Measurements from ENCODE around the gene FANCG.

Gene FANCG

GRCh38 chr9:35091536-35091935 is 11.8 kb upstream of the FANCG start:
- Histone ChIP-seq H3K27ac (ENCODE audit: poor library complexity, severe bottlenecking) (no peak overlapping the region), H3K4me1 (ENCODE audit: insufficient read depth, poor library complexity, severe bottlenecking) (no peaks in the 10 kb centered on the region), H3K9me3 (ENCODE audit: severe bottlenecking) (no peaks in the 10 kb centered on the region), H3K36me3 (ENCODE audit: low read depth) (peaks cover 68% of the 10 kb centered on the region), H3K4me3 (ENCODE audit: severe bottlenecking) (no peak overlapping the region), H3K27me3 (ENCODE audit: insufficient read depth, poor library complexity, severe bottlenecking) (no peaks in the 10 kb centered on the region)
- ATAC-seq (ENCODE audit: low read depth) (no peak), DNase-seq (ENCODE audit: low spot score) (no peak)
- no peak for TF ChIP-seq CTCF (IDR thresholded peaks at IDR 0.05; ENCODE audit: poor library complexity, severe bottlenecking)

- ATAC-seq (ENCODE audit: low read depth) (no peak), DNase-seq (ENCODE audit: low spot score) (no peak)
- Histone ChIP-seq H3K27me3 (ENCODE audit: insufficient read depth, poor library complexity, severe bottlenecking) (no peaks in the 10 kb centered on the region), H3K9me3 (ENCODE audit: severe bottlenecking) (no peaks in the 10 kb centered on the region), H3K27ac (ENCODE audit: poor library complexity, severe bottlenecking) (no peak overlapping the region), H3K4me1 (ENCODE audit: insufficient read depth, poor library complexity, severe bottlenecking) (no peaks in the 10 kb centered on the region), H3K4me3 (ENCODE audit: severe bottlenecking) (no peak overlapping the region), H3K36me3 (ENCODE audit: low read depth) (peaks cover 61% of the 10 kb centered on the region)
- no peak for TF ChIP-seq CTCF (IDR thresholded peaks at IDR 0.05; ENCODE audit: poor library complexity, severe bottlenecking)
Measured at GRCh38 chr9:35089434-35089833, 9.7 kb upstream of the FANCG start.

GRCh38 chr9:35085078-35085477 is 5.3 kb upstream of the FANCG start:
- Histone ChIP-seq H3K9me3 (ENCODE audit: severe bottlenecking) (no peaks in the 10 kb centered on the region), H3K4me1 (ENCODE audit: insufficient read depth, poor library complexity, severe bottlenecking) (no peaks in the 10 kb centered on the region), H3K36me3 (ENCODE audit: low read depth) (peaks cover 27% of the 10 kb centered on the region), H3K4me3 (ENCODE audit: severe bottlenecking) (no peak overlapping the region), H3K27ac (ENCODE audit: poor library complexity, severe bottlenecking) (no peak overlapping the region), H3K27me3 (ENCODE audit: insufficient read depth, poor library complexity, severe bottlenecking) (no peaks in the 10 kb centered on the region)
- TF ChIP-seq CTCF (IDR thresholded peaks at IDR 0.05; ENCODE audit: poor library complexity, severe bottlenecking) = no peak
- DNase-seq (ENCODE audit: low spot score) (no peak), ATAC-seq (ENCODE audit: low read depth) (no peak)

- H3K27me3 ChIP-seq (ENCODE audit: insufficient read depth, poor library complexity, severe bottlenecking) = no peaks in the 10 kb centered on the region
- ATAC-seq (ENCODE audit: low read depth) (0 out of 3 replicates have a peak, but pooled peaks have one; percentile 7), DNase-seq (ENCODE audit: low spot score) (no peak)
- peaks cover 32% of the 10 kb centered on the region for H3K36me3 ChIP-seq (ENCODE audit: low read depth)
- no peaks in the 10 kb centered on the region for H3K9me3 ChIP-seq (ENCODE audit: severe bottlenecking)
- H3K4me3 ChIP-seq (ENCODE audit: severe bottlenecking) = peak overlapping the region; percentile 86
- H3K4me1 ChIP-seq (ENCODE audit: insufficient read depth, poor library complexity, severe bottlenecking) = no peaks in the 10 kb centered on the region
- peak overlapping the region; percentile 65 for H3K27ac ChIP-seq (ENCODE audit: poor library complexity, severe bottlenecking)
- no peak for TF ChIP-seq CTCF (IDR thresholded peaks at IDR 0.05; ENCODE audit: poor library complexity, severe bottlenecking)
Measured at GRCh38 chr9:35079041-35079425, 709 bp downstream of the FANCG start.

GRCh38 chr9:35078066-35078465 is 1.7 kb downstream of the FANCG start:
- H3K4me1 ChIP-seq (ENCODE audit: insufficient read depth, poor library complexity, severe bottlenecking) = peaks cover under 1% of the 10 kb centered on the region
- DNase-seq (ENCODE audit: low spot score) (no peak), ATAC-seq (ENCODE audit: low read depth) (no peak)
- H3K27ac ChIP-seq (ENCODE audit: poor library complexity, severe bottlenecking) = no peak overlapping the region
- no peaks in the 10 kb centered on the region for H3K27me3 ChIP-seq (ENCODE audit: insufficient read depth, poor library complexity, severe bottlenecking)
- H3K9me3 ChIP-seq (ENCODE audit: severe bottlenecking) = no peaks in the 10 kb centered on the region
- peaks cover 41% of the 10 kb centered on the region for H3K36me3 ChIP-seq (ENCODE audit: low read depth)
- peak overlapping the region; percentile 86 for H3K4me3 ChIP-seq (ENCODE audit: severe bottlenecking)
- no peak for TF ChIP-seq CTCF (IDR thresholded peaks at IDR 0.05; ENCODE audit: poor library complexity, severe bottlenecking)

All from RWPE2 (cell line).